ENCODE measurements around the gene EFNB2.

EFNB2 gene

GRCh38 chr13:106532111-106532929 is 3.1 kb downstream of the EFNB2 start:
- no peaks in the 10 kb centered on the region for H3K36me3 ChIP-seq (ENCODE audit: control insufficient read depth, low read length)
- peaks cover 23% of the 10 kb centered on the region for H3K27me3 ChIP-seq (ENCODE audit: control insufficient read depth, low read length)
- no peak overlapping the region for H3K27ac ChIP-seq (ENCODE audit: low read depth, low read length)
- TF ChIP-seq EZH2phosphoT487 (IDR thresholded peaks at IDR 0.05; ENCODE audit: borderline replicate concordance, low read length), result no peak
- TF ChIP-seq, protein P1, sequence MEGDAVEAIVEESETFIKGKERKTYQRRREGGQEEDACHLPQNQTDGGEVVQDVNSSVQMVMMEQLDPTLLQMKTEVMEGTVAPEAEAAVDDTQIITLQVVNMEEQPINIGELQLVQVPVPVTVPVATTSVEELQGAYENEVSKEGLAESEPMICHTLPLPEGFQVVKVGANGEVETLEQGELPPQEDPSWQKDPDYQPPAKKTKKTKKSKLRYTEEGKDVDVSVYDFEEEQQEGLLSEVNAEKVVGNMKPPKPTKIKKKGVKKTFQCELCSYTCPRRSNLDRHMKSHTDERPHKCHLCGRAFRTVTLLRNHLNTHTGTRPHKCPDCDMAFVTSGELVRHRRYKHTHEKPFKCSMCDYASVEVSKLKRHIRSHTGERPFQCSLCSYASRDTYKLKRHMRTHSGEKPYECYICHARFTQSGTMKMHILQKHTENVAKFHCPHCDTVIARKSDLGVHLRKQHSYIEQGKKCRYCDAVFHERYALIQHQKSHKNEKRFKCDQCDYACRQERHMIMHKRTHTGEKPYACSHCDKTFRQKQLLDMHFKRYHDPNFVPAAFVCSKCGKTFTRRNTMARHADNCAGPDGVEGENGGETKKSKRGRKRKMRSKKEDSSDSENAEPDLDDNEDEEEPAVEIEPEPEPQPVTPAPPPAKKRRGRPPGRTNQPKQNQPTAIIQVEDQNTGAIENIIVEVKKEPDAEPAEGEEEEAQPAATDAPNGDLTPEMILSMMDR (IDR thresholded peaks at IDR 0.05; ENCODE audit: low read depth, low read length, poor library complexity, severe bottlenecking), result no peak
- H3K9me2 ChIP-seq (replicated peaks; ENCODE audit: control insufficient read depth, low read length), result no peaks in the 10 kb centered on the region
- H3K4me1 ChIP-seq (ENCODE audit: control insufficient read depth, low read length), result peaks cover 31% of the 10 kb centered on the region
- H3K79me2 ChIP-seq (ENCODE audit: control insufficient read depth, low read length), result peaks cover 13% of the 10 kb centered on the region
- peaks cover 11% of the 10 kb centered on the region for H3F3A ChIP-seq (ENCODE audit: control insufficient read depth, insufficient read depth)
- peak overlapping the region; percentile 78 for H3K4me3 ChIP-seq (ENCODE audit: low read length)
- H4K20me1 ChIP-seq (ENCODE audit: control insufficient read depth, insufficient read depth, low read depth, low read length), result peaks cover 3% of the 10 kb centered on the region
- no peaks in the 10 kb centered on the region for H3K9me3 ChIP-seq (ENCODE audit: control insufficient read depth, insufficient read depth, low read length)
- H3K4me2 ChIP-seq (ENCODE audit: low read length), result peak overlapping the region; percentile 91

DNA sequence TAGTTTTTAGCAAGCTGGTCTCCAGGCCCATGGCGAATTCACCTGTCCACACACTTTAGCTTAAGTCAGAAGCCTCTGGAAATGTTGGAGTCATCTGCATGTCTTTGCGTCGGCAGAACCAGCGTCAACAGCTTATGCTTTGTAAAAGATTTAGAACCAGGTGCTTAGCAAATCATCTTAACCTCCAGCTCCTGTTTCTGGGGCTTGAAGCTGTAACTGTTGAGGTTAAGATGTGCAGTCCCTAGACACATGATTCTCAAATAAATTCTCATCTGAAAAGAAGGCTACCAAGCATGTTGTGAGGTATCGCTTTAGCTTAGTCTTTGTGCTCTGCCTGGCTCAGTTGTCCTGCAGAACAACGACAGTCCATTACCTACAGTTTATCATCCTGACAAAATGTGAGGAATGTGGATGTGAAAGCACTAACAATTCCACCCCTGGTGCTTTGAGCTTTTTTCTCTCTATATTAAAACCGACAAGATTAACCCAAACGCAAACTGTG is 4.4 kb downstream of the EFNB2 start:
- Histone ChIP-seq H3K36me3 (ENCODE audit: control insufficient read depth, low read length) (no peaks in the 10 kb centered on the region), H3K4me2 (ENCODE audit: low read length) (no peak overlapping the region), H3K27me3 (ENCODE audit: control insufficient read depth, low read length) (peaks cover 23% of the 10 kb centered on the region), H3K4me3 (ENCODE audit: low read length) (no peak overlapping the region), H3K4me1 (ENCODE audit: control insufficient read depth, low read length) (peaks cover 21% of the 10 kb centered on the region), H4K20me1 (ENCODE audit: control insufficient read depth, insufficient read depth, low read depth, low read length) (no peaks in the 10 kb centered on the region; the same call in 1 of the 2 replicates), H3K9me2 (replicated peaks; ENCODE audit: control insufficient read depth, low read length) (no peaks in the 10 kb centered on the region), H3F3A (ENCODE audit: control insufficient read depth, insufficient read depth) (peaks cover 3% of the 10 kb centered on the region; the same call in 1 of the 2 replicates), H3K9me3 (ENCODE audit: control insufficient read depth, insufficient read depth, low read length) (no peaks in the 10 kb centered on the region), H3K27ac (ENCODE audit: low read depth, low read length) (no peak overlapping the region), H3K79me2 (ENCODE audit: control insufficient read depth, low read length) (peaks cover 13% of the 10 kb centered on the region)
- TF ChIP-seq, protein P1 (IDR thresholded peaks at IDR 0.05; ENCODE audit: low read depth, low read length, poor library complexity, severe bottlenecking), result no peak
- no peak for TF ChIP-seq EZH2phosphoT487 (IDR thresholded peaks at IDR 0.05; ENCODE audit: borderline replicate concordance, low read length)

DNA sequence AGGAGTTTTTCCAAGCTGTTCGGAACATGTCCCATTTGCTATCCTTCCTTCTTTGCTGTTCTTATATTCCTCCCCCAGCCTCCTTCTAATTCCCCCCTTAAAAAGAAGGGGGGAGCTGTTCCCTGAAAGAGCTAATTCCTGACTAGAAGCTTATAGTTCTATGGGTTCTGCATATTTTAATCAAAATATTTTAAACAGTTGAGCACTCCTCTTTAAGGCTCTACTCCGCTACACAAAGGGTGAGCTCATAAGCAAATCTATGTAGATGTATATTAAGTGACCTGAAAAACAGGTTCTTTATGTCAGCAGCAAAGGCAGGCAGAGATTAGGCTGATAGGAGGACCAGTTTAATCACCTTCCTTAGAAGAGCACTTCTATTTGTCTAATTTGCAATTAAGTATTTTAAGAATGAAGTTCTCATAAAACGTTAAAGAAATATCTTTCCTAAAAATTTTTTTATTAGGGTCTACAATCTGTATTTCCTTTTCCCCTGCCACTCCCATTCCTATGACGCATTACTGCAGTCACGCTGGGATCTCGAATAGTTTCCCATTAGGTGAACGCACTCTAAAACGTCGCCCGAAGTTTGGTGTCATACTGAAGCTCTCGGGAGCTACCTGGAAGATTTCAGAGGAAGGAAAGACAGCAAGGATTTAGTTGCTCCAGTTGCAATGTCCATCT is 5.2 kb downstream of the EFNB2 start:
- H3K9me2 ChIP-seq (replicated peaks; ENCODE audit: control insufficient read depth, low read length), result no peaks in the 10 kb centered on the region
- H3K27me3 ChIP-seq (ENCODE audit: control insufficient read depth, low read length), result peaks cover 23% of the 10 kb centered on the region
- no peak overlapping the region for H3K4me3 ChIP-seq (ENCODE audit: low read length)
- H3K27ac ChIP-seq (ENCODE audit: low read depth, low read length), result no peak overlapping the region
- no peak overlapping the region for H3K4me2 ChIP-seq (ENCODE audit: low read length)
- H3K9me3 ChIP-seq (ENCODE audit: control insufficient read depth, insufficient read depth, low read length), result no peaks in the 10 kb centered on the region
- no peaks in the 10 kb centered on the region for H3K36me3 ChIP-seq (ENCODE audit: control insufficient read depth, low read length)
- TF ChIP-seq EZH2phosphoT487 (IDR thresholded peaks at IDR 0.05; ENCODE audit: borderline replicate concordance, low read length), result no peak
- TF ChIP-seq, protein P1 (IDR thresholded peaks at IDR 0.05; ENCODE audit: low read depth, low read length, poor library complexity, severe bottlenecking), result no peak
- H3F3A ChIP-seq (ENCODE audit: control insufficient read depth, insufficient read depth), result peaks cover 3% of the 10 kb centered on the region; the same call in 1 of the 2 replicates
- no peaks in the 10 kb centered on the region; the same call in 1 of the 2 replicates for H4K20me1 ChIP-seq (ENCODE audit: control insufficient read depth, insufficient read depth, low read depth, low read length)
- peaks cover 20% of the 10 kb centered on the region for H3K4me1 ChIP-seq (ENCODE audit: control insufficient read depth, low read length)
- H3K79me2 ChIP-seq (ENCODE audit: control insufficient read depth, low read length), result peaks cover 13% of the 10 kb centered on the region
